Measurements from ENCODE around the gene IMP4. TPM values are rescaled to one million over a fixed set of nuclear protein-coding genes. Genes with fewer than 3 reads are reported as not detected.

The IMP4 gene
- total and polyA plus RNA-seq, 2 of the 13 experiments (the other 11 are each of a cell fraction or from before 2014, with no cell fraction given): 142 to 158 TPM

GRCh38 chr2:130345611-130346010 lies 2.9 kb downstream of the IMP4 start:
- H3K4me3 ChIP-seq (replicated peaks in 1 of 3; ENCODE audit: insufficient read depth in 1 of 3, low read depth in 2 of 3, low read length in 3 of 3): no peak overlapping the region
- FAIRE-seq (no peak), DNase-seq (ENCODE audit: low spot score) (no peak), ATAC-seq (no peak)
- TF ChIP-seq RBFOX2 (IDR thresholded peaks at IDR 0.05; ENCODE audit: low read depth, low read length) (peak; percentile 64), AGO2 (optimal IDR thresholded peaks at IDR 0.05; ENCODE audit: low read depth, low read length) (peak; percentile 84), KLF11 (CRISPR knock-in tag; IDR thresholded peaks at IDR 0.05) (no peak), ZNF570 (CRISPR knock-in tag; IDR thresholded peaks at IDR 0.05; ENCODE audit: borderline replicate concordance) (no peak), ZNF225 (CRISPR knock-in tag; IDR thresholded peaks at IDR 0.05) (peak; percentile 49; the same call in 1 of the 2 replicates), XBP1 (CRISPR knock-in tag; IDR thresholded peaks at IDR 0.05) (no peak)
- no TSS peak for BruUV-seq (replicated peaks)
- H3K36me3 ChIP-seq (replicated peaks in 1 of 2; ENCODE audit: control insufficient read depth in 1 of 2, insufficient read depth in 2 of 2, low read length in 2 of 2): peaks cover 31 to 45% of the 10 kb centered on the region in 2 experiments
- intact Hi-C loops (cut with micrococcal nuclease; ENCODE audit: unreplicated experiment) (no loop called here), in situ Hi-C loops (cut with HindIII; ENCODE audit: extremely low pct_ligation_motif_present, low pct_unique_long_range_greater_than_20kb) (no loop called here)
- ChIA-PET CTCF (ENCODE audit: low intra/inter-chr PET ratio, low total read pairs) (no interaction called here), POLR2A (no interaction called here)
- H2AFZ ChIP-seq (ENCODE audit: low read length): no peak overlapping the region
- H3K9ac ChIP-seq (ENCODE audit: insufficient read depth, low read depth, low read length): no peak overlapping the region
- no peaks in the 10 kb centered on the region; the same call in 1 of the 2 replicates for H4K20me1 ChIP-seq (ENCODE audit: insufficient read depth, low read length)
- no peaks in the 10 kb centered on the region for H3K9me3 ChIP-seq (ENCODE audit: low read length)
- no peak overlapping the region for H3K27ac ChIP-seq (ENCODE audit: extremely low read length, insufficient read depth, low read length)
- H3K27me3 ChIP-seq (ENCODE audit: control insufficient read depth in 1 of 2, insufficient read depth in 2 of 2, low read length in 2 of 2): peaks cover 0 to 4% of the 10 kb centered on the region in 2 experiments; a peak in 1 of 5 replicates
- no peak overlapping the region for H3K4me2 ChIP-seq (ENCODE audit: low read depth, low read length)
- WGBS (ENCODE audit: low lambda C conversion rate): 97% methylated on average over 21 of the region's 21 CpGs
- peaks cover 22% of the 10 kb centered on the region for H3K4me1 ChIP-seq (ENCODE audit: insufficient read depth, low read length)
- H3K79me2 ChIP-seq (ENCODE audit: insufficient read depth, low read length): peaks cover 23% of the 10 kb centered on the region

- intact Hi-C loops (cut with micrococcal nuclease; ENCODE audit: unreplicated experiment): no loop called here
- ATAC-seq (no peak), DNase-seq (ENCODE audit: low spot score) (no peak), FAIRE-seq (no peak)
- Histone ChIP-seq H3K4me2 (ENCODE audit: low read depth, low read length) (no peak overlapping the region), H3K9ac (ENCODE audit: insufficient read depth, low read depth, low read length) (no peak overlapping the region), H3K9me3 (ENCODE audit: low read length) (no peaks in the 10 kb centered on the region), H3K4me1 (ENCODE audit: insufficient read depth, low read length) (peaks cover 17% of the 10 kb centered on the region), H3K36me3 (replicated peaks in 1 of 2; ENCODE audit: control insufficient read depth in 1 of 2, insufficient read depth in 2 of 2, low read length in 2 of 2) (peaks cover 31 to 45% of the 10 kb centered on the region in 2 experiments), H4K20me1 (ENCODE audit: insufficient read depth, low read length) (no peaks in the 10 kb centered on the region; the same call in 1 of the 2 replicates), H3K27me3 (ENCODE audit: control insufficient read depth in 1 of 2, insufficient read depth in 2 of 2, low read length in 2 of 2) (peaks cover 0 to 4% of the 10 kb centered on the region in 2 experiments; a peak in 1 of 5 replicates), H3K79me2 (ENCODE audit: insufficient read depth, low read length) (peaks cover 22% of the 10 kb centered on the region), H2AFZ (ENCODE audit: low read length) (no peak overlapping the region), H3K27ac (ENCODE audit: extremely low read length, insufficient read depth, low read length) (no peak overlapping the region), H3K4me3 (replicated peaks in 1 of 3; ENCODE audit: insufficient read depth in 1 of 3, low read depth in 2 of 3, low read length in 3 of 3) (no peak overlapping the region)
- BruUV-seq (replicated peaks): no TSS peak
- no peak for TF ChIP-seq CENPBD1 (CRISPR knock-in tag; IDR thresholded peaks at IDR 0.05; ENCODE audit: borderline replicate concordance, low read depth)
- peak; percentile 45 for TF ChIP-seq AGO2 (optimal IDR thresholded peaks at IDR 0.05; ENCODE audit: low read depth, low read length)
- TF ChIP-seq ZBTB38 (CRISPR knock-in tag; IDR thresholded peaks at IDR 0.05): 0 out of 2 replicates have a peak, but pooled peaks have one; percentile 18
- TF ChIP-seq ZNF850 (CRISPR knock-in tag; conservative IDR thresholded peaks at IDR 0.05): no peak
- TF ChIP-seq SALL1 (CRISPR knock-in tag; IDR thresholded peaks at IDR 0.05): peak; percentile 9; the same call in 1 of the 2 replicates
- TF ChIP-seq ZXDC (CRISPR knock-in tag; IDR thresholded peaks at IDR 0.05): no peak
- POLR2A ChIA-PET: no interaction called here
- CTCF ChIA-PET (ENCODE audit: low intra/inter-chr PET ratio, low total read pairs): no interaction called here
- in situ Hi-C loops (cut with HindIII; ENCODE audit: extremely low pct_ligation_motif_present, low pct_unique_long_range_greater_than_20kb): no loop called here
- WGBS (ENCODE audit: low lambda C conversion rate): 97% methylated on average over 22 of the region's 26 CpGs
Observed at GRCh38 chr2:130346041-130346740, 3.5 kb downstream of the IMP4 start.
